BJ (cell line): Measurements from ENCODE around the gene BCAR3. TPM values are rescaled to one million over a fixed set of nuclear protein-coding genes. Genes with fewer than 3 reads are reported as not detected.
"Not testable (repeated sequence)": the region's sequence is repeated elsewhere in the genome, so short reads cannot be mapped to it uniquely, and the experiment has no call there.

ENCODE experiments used
- CTCF ChIA-PET: fragments of 350-600 bp; formaldehyde crosslinking; extraction: SDS; loops from one replicate; lab custom pipeline; 2021; ENCODE audit warnings: antibody characterized with exemption, inconsistent platforms; lab: Yijun Ruan, JAX
- POLR2A ChIA-PET: fragments of 300-600 bp; sonication (Branson Sonifier 250); formaldehyde crosslinking; extraction: SDS; loops from one replicate; lab custom pipeline; 2021; ENCODE audit warnings: antibody characterized with exemption; lab: Charles Lee
- DNase-seq: peaks from one replicate; pipeline ENCODE4 v3.0.0-alpha.2; 2011; ENCODE audit warnings: low read depth
- H3K27me3 ChIP-seq: 2 replicates; pipeline ENCODE4 v1.6.0; 2011; ENCODE audit warnings: low read length; ENCODE audit not compliant: control insufficient read depth, insufficient read depth
- H3K36me3 ChIP-seq: 2 replicates; pipeline ENCODE4 v1.5.1; 2011; ENCODE audit warnings: low read length; ENCODE audit not compliant: control insufficient read depth, insufficient read depth
- H3K4me3 ChIP-seq: 2 replicates; pipeline ENCODE4 v1.5.1; 2011; ENCODE audit warnings: low read depth, mild to moderate bottlenecking, control low read depth, low read length
- CTCF ChIP-seq: IDR thresholded peaks from 2 replicates; pipeline ENCODE4 v1.5.1; 2011; ENCODE audit warnings: low read depth, mild to moderate bottlenecking, control low read depth, inconsistent platforms, low read length, moderate library complexity; ENCODE audit not compliant: insufficient read depth
- polyA plus RNA-seq: library from polyadenylated mRNA; depleted of rRNA; stranded (reverse); fragments of >200 nt; gene quantifications from 2 replicates; pipeline ENCODE4 v1.2.3, GENCODE V29; 2011

BCAR3 gene
- polyA plus RNA-seq, 1 experiment, result 31.7 TPM

DNA sequence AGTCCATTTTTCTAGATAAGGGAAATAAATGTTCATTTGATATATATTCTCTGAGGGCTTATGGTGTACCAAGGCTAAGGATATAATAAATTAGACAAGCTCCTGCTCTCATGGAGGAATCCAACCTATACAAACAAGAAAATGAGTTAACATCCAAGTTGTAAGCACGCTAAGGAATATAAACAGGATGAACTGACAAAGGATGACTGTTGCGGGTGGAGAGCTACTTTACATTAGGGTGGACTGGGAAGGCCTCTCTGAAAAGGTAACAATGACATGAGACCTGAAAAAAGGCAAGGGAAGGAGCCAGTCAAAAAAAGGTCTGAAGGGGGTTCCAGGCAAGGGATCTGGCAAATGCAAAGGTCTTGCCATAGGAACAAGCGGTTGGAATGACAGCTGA is 3.1 kb downstream of the BCAR3 start:
- no peak for TF ChIP-seq CTCF
- Histone ChIP-seq H3K27me3 (no peaks in the 10 kb centered on the region), H3K36me3 (peaks cover 1% of the 10 kb centered on the region; the same call in 1 of the 2 replicates), H3K4me3 (no peak overlapping the region)
- no peak for DNase-seq
- ChIA-PET POLR2A (interaction anchor here (0.6 kb wide), 1 partner anchor 10 kb away, joined by 5 read pairs; no protein-coding TSS in a partner anchor), CTCF (interaction anchor here (0.9 to 6.7 kb wide), 7 partner anchors 9 to 231 kb away, joined by 3 to 74 read pairs (median 3); partner anchors contain the start of gene FNBP1L)

DNA sequence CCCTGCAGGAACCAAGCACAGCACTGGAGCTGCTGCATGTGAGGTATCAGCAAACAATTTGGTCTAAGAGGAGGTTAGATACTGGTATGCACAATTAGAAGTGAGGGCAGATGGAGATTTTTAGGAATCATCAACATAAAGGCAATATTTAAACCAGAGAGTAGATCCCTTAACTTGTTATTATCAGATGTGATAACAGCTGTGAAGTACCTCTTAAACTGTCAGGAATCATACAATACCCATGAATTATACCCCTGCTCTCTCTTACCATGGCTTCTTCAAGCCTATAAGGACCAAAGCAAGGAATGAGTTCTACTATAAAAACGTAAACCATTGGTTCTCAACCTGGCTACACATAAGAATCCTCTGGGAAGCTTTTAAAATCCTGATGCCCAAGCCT is 3.9 kb downstream of the BCAR3 start:
- Histone ChIP-seq H3K36me3 (peaks cover 1% of the 10 kb centered on the region; the same call in 1 of the 2 replicates), H3K27me3 (no peaks in the 10 kb centered on the region), H3K4me3 (no peak overlapping the region)
- no peak for TF ChIP-seq CTCF
- DNase-seq, result no peak
- POLR2A ChIA-PET, result no interaction called here
- CTCF ChIA-PET, result interaction anchor here (1.0 to 6.7 kb wide), 5 partner anchors 8 to 137 kb away, joined by 3 to 74 read pairs (median 4); no protein-coding TSS in a partner anchor

- CTCF ChIA-PET, result no interaction called here
Measured at GRCh38 chr1:93676427-93676826, 5.2 kb downstream of the BCAR3 start.

GRCh38 chr1:93675931-93676330 is 5.7 kb downstream of the BCAR3 start:
- H3K4me3 ChIP-seq, result no peak overlapping the region
- no peak for DNase-seq
- peaks cover 4% of the 10 kb centered on the region; the same call in 1 of the 2 replicates for H3K36me3 ChIP-seq
- TF ChIP-seq CTCF, result no peak
- ChIA-PET POLR2A (no interaction called here), CTCF (interaction anchor here (1.5 kb wide), 1 partner anchor 138 kb away, joined by 4 read pairs; no protein-coding TSS in a partner anchor)
- H3K27me3 ChIP-seq, result no peaks in the 10 kb centered on the region

More at GRCh38 chr1:93676427-93676826, 5.2 kb downstream of the BCAR3 start:
- Histone ChIP-seq H3K4me3 (no peak overlapping the region), H3K27me3 (no peaks in the 10 kb centered on the region), H3K36me3 (peaks cover 2% of the 10 kb centered on the region; the same call in 1 of the 2 replicates)
- no peak for TF ChIP-seq CTCF
- no peak for DNase-seq
- POLR2A ChIA-PET, result no interaction called here

DNA sequence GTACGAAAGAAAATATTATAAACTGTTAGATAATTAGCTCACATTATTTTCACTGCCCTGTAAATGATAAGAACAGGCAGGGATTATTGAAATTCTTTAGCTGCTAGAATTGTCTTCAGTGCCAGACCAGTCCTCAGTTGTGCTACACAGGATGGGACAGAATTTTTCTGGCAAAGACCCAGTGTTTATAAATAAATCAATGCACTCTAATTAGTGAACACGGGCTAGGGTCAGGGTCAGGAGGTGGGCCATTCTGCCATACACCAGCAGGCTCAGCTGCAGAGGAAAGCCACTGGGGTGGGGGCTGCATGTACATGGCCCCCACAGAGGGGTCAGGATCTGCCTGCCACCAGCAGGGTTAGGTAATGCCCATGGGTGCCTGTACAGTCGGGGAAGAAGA is 6.4 kb downstream of the BCAR3 start:
- Histone ChIP-seq H3K4me3 (no peak overlapping the region), H3K27me3 (no peaks in the 10 kb centered on the region), H3K36me3 (peaks cover 4% of the 10 kb centered on the region; the same call in 1 of the 2 replicates)
- no peak for DNase-seq
- ChIA-PET CTCF (interaction anchor here (1.5 kb wide), 1 partner anchor 139 kb away, joined by 4 read pairs; no protein-coding TSS in a partner anchor), POLR2A (no interaction called here)
- no peak for TF ChIP-seq CTCF

- H3K27me3 ChIP-seq, POLR2A ChIA-PET, H3K36me3 ChIP-seq, H3K4me3 ChIP-seq, DNase-seq: not testable (repeated sequence)
- CTCF ChIA-PET, result interaction anchor here (1.1 to 2.3 kb wide), 5 partner anchors 34 to 140 kb away, joined by 3 to 8 read pairs (median 5); no protein-coding TSS in a partner anchor
Measured at GRCh38 chr1:93674071-93674470, 7.6 kb downstream of the BCAR3 start.
